ENCODE results near the gene LRRC36. TPM values are rescaled to one million over a fixed set of nuclear protein-coding genes. Genes with fewer than 3 reads are reported as not detected.

LRRC36 gene
- total RNA-seq, 1 donor from 2014 or later: 0.54 TPM

GRCh38 chr16:67398546-67399217 lies 72.1 kb downstream of the LRRC36 start:
- no peaks in the 10 kb centered on the region for H3K36me3 ChIP-seq (ENCODE audit: control insufficient read depth, insufficient read depth, low read length)
- DNase-seq (ENCODE audit: low read depth): no peak
- H3K27me3 ChIP-seq (ENCODE audit: control insufficient read depth, insufficient read depth, low read length): peaks cover 44% of the 10 kb centered on the region
- no peak for TF ChIP-seq CTCF (IDR thresholded peaks at IDR 0.05; ENCODE audit: insufficient read depth, low read length, poor library complexity, severe bottlenecking)
- no peak overlapping the region for H3K4me3 ChIP-seq (ENCODE audit: low read depth, low read length)

- TF ChIP-seq CTCF (IDR thresholded peaks at IDR 0.05; ENCODE audit: insufficient read depth, low read length, poor library complexity, severe bottlenecking): peak; percentile 78
- Histone ChIP-seq H3K36me3 (ENCODE audit: control insufficient read depth, insufficient read depth, low read length) (no peaks in the 10 kb centered on the region), H3K27me3 (ENCODE audit: control insufficient read depth, insufficient read depth, low read length) (peaks cover 38% of the 10 kb centered on the region), H3K4me3 (ENCODE audit: low read depth, low read length) (no peak overlapping the region)
- no peak for DNase-seq (ENCODE audit: low read depth)
Measured at GRCh38 chr16:67399218-67399733, 72.7 kb downstream of the LRRC36 start.

GRCh38 chr16:67399749-67400704 lies 73.4 kb downstream of the LRRC36 start:
- no peak for TF ChIP-seq CTCF (IDR thresholded peaks at IDR 0.05; ENCODE audit: insufficient read depth, low read length, poor library complexity, severe bottlenecking)
- Histone ChIP-seq H3K4me3 (ENCODE audit: low read depth, low read length) (no peak overlapping the region), H3K36me3 (ENCODE audit: control insufficient read depth, insufficient read depth, low read length) (no peaks in the 10 kb centered on the region), H3K27me3 (ENCODE audit: control insufficient read depth, insufficient read depth, low read length) (peaks cover 30% of the 10 kb centered on the region)
- no peak for DNase-seq (ENCODE audit: low read depth)

- no peaks in the 10 kb centered on the region for H3K36me3 ChIP-seq (ENCODE audit: control insufficient read depth, insufficient read depth, low read length)
- H3K4me3 ChIP-seq (ENCODE audit: low read depth, low read length): no peak overlapping the region
- TF ChIP-seq CTCF (IDR thresholded peaks at IDR 0.05; ENCODE audit: insufficient read depth, low read length, poor library complexity, severe bottlenecking): no peak
- DNase-seq (ENCODE audit: low read depth): no peak
- peaks cover 22% of the 10 kb centered on the region for H3K27me3 ChIP-seq (ENCODE audit: control insufficient read depth, insufficient read depth, low read length)
Measured at GRCh38 chr16:67400901-67401300, 74.3 kb downstream of the LRRC36 start.

- H3K36me3 ChIP-seq (ENCODE audit: control insufficient read depth, insufficient read depth, low read length): no peaks in the 10 kb centered on the region
- no peak overlapping the region for H3K4me3 ChIP-seq (ENCODE audit: low read depth, low read length)
Measured at GRCh38 chr16:67403976-67404555, 77.5 kb downstream of the LRRC36 start.

More at GRCh38 chr16:67403976-67404555, 77.5 kb downstream of the LRRC36 start:
- no peak for DNase-seq (ENCODE audit: low read depth)
- H3K27me3 ChIP-seq (ENCODE audit: control insufficient read depth, insufficient read depth, low read length): peaks cover 8% of the 10 kb centered on the region
- TF ChIP-seq CTCF (IDR thresholded peaks at IDR 0.05; ENCODE audit: insufficient read depth, low read length, poor library complexity, severe bottlenecking): no peak

All from kidney epithelial cell (primary cell).